Measurements from ENCODE around the gene ANTXR2. TPM values are rescaled to one million over a fixed set of nuclear protein-coding genes. Genes with fewer than 3 reads are reported as not detected.

Gene ANTXR2
- total RNA-seq, 1 experiment from 2014 or later = 10.0 TPM

- no peak for DNase-seq (ENCODE audit: low read depth)
Measured at GRCh38 chr4:80092088-80092487, 19.1 kb upstream of the ANTXR2 start.

GRCh38 chr4:80091688-80092087 lies 18.7 kb upstream of the ANTXR2 start:
- DNase-seq (ENCODE audit: low read depth) = no peak

GRCh38 chr4:80091184-80091583 lies 18.2 kb upstream of the ANTXR2 start:
- DNase-seq (ENCODE audit: low read depth) = no peak

GRCh38 chr4:80090090-80090489 lies 17.1 kb upstream of the ANTXR2 start:
- DNase-seq (ENCODE audit: low read depth) = no peak

GRCh38 chr4:80088471-80088870 lies 15.4 kb upstream of the ANTXR2 start:
- DNase-seq (ENCODE audit: low read depth) = no peak

- DNase-seq (ENCODE audit: low read depth) = no peak
Measured at GRCh38 chr4:80086296-80086695, 13.3 kb upstream of the ANTXR2 start.

- DNase-seq (ENCODE audit: low read depth) = no peak
Measured at GRCh38 chr4:80085081-80085480, 12.1 kb upstream of the ANTXR2 start.

- DNase-seq (ENCODE audit: low read depth) = no peak
Measured at GRCh38 chr4:80082693-80083092, 9.7 kb upstream of the ANTXR2 start.

GRCh38 chr4:80081566-80081965 lies 8.5 kb upstream of the ANTXR2 start:
- no peak for DNase-seq (ENCODE audit: low read depth)

- no peak for DNase-seq (ENCODE audit: low read depth)
Measured at GRCh38 chr4:80079255-80079923, 6.4 kb upstream of the ANTXR2 start.

GRCh38 chr4:80078346-80079092 lies 5.5 kb upstream of the ANTXR2 start:
- no peak for DNase-seq (ENCODE audit: low read depth)

GRCh38 chr4:80077639-80078038 lies 4.6 kb upstream of the ANTXR2 start:
- no peak for DNase-seq (ENCODE audit: low read depth)

GRCh38 chr4:80076681-80077080 lies 3.7 kb upstream of the ANTXR2 start:
- DNase-seq (ENCODE audit: low read depth) = no peak

GRCh38 chr4:80075995-80076675 lies 3.1 kb upstream of the ANTXR2 start:
- DNase-seq (ENCODE audit: low read depth) = no peak

- no peak for DNase-seq (ENCODE audit: low read depth)
Measured at GRCh38 chr4:80074651-80075050, 1.6 kb upstream of the ANTXR2 start.

GRCh38 chr4:80074069-80074468 lies 1.0 kb upstream of the ANTXR2 start:
- DNase-seq (ENCODE audit: low read depth) = no peak

- no peak for DNase-seq (ENCODE audit: low read depth)
Measured at GRCh38 chr4:80073473-80074008, 512 bp upstream of the ANTXR2 start.

- DNase-seq (ENCODE audit: low read depth) = peak; percentile 23
Measured at GRCh38 chr4:80072228-80072743, 743 bp downstream of the ANTXR2 start.

- DNase-seq (ENCODE audit: low read depth) = no peak
Measured at GRCh38 chr4:80071604-80072227, 1.3 kb downstream of the ANTXR2 start.

GRCh38 chr4:80070880-80071603 lies 2.0 kb downstream of the ANTXR2 start:
- DNase-seq (ENCODE audit: low read depth) = no peak
